HG03520 (cell line): Measurements from ENCODE around the gene MPLKIP.
"Not testable (repeated sequence)": the region's sequence is repeated elsewhere in the genome, so short reads cannot be mapped to it uniquely, and the experiment has no call there.

Source experiments
- ATAC-seq: cut with Tn5 transposase; IDR thresholded peaks from one replicate; pipeline ENCODE4 v1.9.1; 2021; ENCODE audit warnings: mild to moderate bottlenecking, moderate library complexity; ENCODE audit not compliant: unreplicated experiment

MPLKIP gene

DNA sequence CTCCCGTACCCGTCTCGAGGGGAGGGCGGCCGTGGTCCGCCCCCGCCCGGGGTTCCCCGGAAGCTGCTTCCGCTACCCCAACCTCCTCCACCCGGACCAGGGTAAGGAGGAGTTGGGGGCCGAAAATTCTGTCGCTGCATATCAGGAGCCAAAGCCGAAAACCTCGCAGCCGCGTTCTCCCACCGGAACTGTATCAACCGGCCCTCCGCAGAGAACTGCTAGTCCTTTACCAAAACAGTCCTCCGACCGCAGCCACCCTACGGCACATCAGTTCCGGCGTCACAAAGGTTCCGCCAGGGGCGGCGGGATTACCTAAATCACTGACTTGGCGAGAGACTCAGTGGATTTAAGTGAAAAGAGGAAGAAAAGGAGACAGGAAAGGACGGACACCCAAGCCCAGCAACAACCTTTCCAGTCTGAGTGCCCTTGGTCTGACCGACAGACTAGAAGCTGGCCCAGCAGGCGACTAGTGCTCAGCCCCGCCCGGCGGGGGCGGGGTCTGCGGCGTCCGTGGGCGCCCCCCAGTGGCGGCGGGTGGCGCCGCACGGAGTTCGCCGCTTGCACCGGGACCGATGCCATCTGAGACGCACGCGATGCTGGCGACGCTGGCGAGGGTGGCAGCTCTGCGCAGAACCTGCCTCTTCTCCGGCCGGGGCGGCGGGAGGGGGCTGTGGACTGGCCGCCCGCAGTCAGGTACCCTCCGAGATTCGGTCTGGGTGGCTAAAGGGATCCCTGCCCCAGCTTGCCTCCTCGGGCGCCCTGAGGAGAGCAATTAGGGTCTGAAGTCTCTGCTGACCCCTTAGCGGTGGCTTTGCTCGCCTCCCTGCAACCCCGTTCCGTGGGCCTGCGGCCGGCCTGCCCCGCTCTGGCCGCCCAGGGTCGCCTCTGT is at the start of gene MPLKIP, which contains the start of gene SUGCT:
Gene MPLKIP, minus strand, starts transcription at position 195 of the 889 bp plus-strand sequence. Its CDS starts 55 bp downstream, at position 140.
Gene SUGCT, plus strand, starts transcription at position 578 of the 889 bp plus-strand sequence.
- peak; percentile 82 for ATAC-seq

DNA sequence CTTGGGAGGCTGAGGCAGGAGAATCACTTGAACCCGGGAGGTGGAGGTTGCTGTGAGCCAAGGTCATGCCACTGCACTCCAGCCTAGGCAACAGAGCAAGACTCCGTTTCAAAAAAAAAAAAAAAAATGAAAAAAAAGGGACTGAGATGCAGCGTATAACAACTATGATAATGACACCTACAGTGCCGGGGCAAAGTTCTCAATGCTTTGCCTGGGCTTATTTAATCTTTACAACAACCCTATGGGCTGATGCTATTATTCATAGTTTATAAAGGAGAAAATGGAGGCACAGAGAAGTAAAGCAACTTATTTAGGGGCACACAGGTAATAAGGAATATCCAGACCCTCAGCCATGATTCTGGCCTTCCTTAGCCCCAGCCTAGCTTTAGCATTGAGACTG is 48.0 kb upstream of the MPLKIP start:
- no peak for ATAC-seq

DNA sequence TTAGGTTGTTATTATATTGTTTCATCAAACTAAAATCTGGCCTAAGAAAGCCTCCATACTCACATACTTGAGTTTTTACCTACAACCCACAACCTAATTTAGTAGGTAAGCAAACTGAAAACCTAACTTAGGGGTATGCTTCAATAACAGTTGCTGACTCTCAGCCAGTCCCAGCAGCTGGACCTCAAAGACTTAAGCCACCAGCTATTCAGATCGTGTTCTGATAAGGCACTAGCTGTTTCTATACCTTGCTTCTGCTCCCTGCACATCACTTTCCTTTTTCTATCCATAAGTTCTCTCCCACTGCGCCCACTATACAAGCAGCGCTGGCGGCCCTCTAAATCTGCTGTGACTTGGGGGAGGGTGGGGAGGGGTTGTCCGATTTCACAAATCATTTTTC is 42.6 kb upstream of the MPLKIP start:
- ATAC-seq = no peak

DNA sequence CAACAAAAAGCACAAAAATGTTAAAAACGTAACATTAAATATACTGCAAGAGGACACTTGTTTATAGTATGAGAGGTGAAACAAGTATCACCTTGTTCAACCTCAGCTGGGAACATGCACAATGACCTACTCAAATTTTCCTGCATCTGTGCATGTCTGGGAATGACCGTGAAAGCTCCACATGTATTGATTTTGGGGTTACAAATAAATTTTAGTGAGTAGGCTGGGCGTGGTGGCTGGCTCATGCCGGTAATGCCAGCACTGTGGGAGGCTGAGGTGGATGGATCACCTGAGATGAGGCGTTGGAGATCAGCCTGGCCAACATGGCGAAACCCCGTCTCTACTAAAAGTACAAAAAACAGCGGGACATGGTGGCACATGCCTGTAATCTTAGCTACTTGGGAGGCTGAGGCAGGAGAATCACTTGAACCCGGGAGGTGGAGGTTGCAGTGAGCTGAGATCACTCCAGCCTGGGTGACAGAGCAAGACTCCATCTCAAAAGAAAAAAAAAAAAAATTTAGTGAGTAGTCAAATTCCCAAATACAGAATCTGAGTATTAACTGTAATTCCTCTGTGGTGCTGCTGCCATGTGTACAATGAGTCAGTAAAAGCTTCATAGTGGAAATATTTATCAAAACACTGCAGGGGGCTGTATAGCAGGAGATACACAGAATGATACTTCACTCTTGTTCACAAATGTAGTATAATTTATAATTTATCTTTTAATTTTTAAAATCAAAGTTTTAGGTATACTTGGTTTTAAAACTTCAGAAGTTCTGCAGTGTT is 41.5 kb upstream of the MPLKIP start:
- no peak for ATAC-seq

DNA sequence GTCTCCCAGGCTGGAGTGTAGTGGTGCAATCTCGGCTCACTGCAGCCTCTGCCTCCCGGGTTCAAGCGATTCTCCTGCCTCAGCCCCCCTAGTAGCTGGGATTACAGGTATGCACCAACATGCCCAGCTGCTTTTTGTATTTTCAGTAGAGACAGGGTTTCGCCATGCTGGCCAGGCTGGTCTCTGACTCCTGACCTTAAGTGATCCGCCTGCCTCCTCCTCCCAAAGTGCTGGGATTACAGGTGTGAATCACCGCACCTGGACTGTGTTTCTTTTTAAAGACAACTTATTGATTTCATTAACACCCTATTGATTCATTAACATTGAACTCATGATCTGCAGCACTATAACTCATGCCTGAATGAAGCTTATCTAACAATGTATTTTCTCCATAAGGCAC is 40.8 kb upstream of the MPLKIP start:
- not testable (repeated sequence) for ATAC-seq

DNA sequence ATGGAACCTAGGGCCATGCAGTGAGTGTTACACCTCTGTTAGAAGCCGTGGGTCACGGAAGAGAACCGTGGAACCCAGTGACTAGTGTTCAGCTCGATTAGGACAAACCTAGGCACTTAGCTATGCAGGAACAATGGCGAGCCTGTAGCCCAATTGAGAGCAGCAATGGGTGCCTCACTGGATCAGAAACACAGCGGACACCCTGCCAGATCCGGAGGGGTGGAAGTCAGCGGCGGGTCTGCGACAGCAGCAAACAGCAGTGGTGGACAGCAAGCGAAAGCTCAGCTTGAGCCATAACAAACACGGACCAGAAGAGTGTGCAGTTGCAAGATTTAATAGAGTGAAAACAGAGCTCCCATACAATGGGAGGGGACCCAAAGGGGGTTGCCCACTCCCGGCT is 38.7 kb upstream of the MPLKIP start:
- ATAC-seq = not testable (repeated sequence)

DNA sequence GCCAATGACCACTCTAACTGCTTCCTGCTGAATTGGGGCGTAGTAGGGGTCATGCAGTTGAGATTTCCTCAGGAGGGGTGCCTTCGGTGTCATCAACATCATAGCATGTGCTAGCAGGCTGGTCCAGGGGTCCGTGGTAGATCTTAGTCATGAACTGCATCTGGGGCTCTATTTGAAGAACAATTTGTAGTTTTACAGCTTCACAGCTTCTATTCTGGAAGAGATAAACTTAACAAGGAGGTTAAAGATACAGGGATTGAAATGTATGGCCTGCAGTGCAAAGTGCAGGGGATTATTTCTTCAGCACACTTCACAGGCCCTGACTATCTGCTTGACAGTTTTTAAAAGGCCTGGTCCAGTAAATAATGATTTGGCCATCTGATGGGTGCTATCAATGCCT is 33.8 kb upstream of the MPLKIP start:
- not testable (repeated sequence) for ATAC-seq

DNA sequence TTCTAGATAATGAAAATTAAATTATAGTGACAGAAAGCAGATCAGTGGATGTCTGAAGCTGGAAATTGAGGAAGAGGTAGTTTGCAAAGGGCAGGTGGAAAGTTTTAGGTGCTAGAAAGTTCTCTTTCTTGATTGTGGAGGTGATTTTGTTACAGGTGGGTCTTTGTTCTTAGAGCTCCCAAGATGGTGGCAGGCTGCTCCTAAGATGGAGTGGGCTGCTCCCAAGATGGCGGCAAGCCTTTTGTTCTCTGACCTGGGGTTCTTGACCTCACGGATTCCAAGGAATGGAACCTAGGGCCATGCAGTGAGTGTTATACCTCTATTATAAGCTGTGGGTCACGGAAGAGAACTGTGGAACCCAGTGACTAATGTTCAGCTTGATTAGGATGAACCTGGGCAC is 32.9 kb upstream of the MPLKIP start:
- no peak for ATAC-seq

DNA sequence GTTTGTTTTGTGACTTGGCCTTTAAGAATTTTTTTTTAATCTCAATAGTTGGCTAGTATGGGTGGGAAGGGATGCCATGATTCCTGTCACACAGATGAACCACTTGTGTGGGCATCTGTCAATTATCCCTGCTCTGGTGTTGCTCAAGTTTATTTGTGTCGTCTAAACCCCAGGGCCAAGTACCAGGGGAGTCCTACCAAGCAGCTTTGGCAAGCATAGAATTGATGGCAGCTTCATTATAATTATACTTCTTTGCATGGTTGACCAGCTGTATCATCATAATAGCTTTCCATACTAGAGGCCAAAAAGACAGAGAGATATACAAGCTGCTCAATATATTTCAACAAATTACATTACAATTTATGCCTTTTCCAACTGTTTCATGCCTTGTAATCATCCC is 30.8 kb upstream of the MPLKIP start:
- no peak for ATAC-seq

DNA sequence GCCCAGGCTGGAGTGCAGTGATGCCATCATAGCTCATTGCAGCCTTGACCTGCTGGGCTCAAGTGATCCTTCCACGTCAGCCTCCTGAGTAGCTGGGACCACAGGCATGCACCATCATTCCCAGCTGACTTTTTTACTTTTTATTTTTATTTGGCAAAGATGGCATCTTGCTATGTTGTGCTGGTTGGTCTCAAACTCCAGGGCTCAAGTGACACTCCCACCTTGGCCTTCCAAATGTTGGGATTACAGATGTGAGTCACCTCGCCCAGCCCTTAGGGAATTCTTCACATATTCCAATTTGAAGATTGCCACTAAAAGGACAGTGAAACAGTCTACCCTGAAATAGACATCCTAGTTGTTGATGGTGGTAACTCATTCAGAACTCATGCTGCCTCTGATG is 28.1 kb upstream of the MPLKIP start:
- no peak for ATAC-seq

DNA sequence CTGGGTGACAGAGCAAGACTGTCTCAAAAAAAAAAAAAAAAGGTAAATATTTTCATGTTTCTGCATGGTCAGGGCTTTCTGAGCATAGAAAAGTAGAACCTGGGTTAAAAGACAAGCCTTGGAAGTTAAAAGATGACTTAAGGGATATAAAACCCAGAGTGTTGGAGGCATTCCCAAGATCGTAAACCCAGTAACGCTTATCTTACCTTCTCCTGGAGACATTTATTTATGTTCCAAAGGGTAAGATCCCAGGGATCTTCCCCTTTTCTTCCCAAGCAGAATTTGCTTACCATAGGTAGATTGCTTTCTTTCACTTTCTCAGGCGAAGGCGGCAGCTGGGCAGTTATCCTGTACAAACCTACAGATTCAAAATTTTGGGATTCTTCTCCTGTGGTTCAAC is 22.6 kb upstream of the MPLKIP start:
- no peak for ATAC-seq

DNA sequence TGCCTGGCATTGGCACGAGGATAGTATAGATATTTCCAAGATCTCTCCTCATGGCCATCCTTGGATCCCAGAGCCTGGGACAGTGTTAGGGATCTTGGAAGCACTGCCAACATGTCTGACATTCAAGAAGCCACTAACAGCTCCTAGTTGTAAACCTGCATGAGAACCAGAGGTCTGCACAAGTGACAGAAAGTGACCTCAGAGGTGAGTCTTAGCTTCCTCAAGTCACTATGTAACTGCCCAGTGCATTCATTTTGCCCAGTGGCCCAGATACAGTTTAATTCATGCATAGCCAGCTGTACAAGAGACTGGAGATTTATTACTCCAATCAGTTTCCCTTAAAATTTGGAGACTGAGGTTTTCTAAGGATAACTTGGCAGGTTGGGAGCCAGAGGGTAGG is 17.1 kb upstream of the MPLKIP start:
- no peak for ATAC-seq

DNA sequence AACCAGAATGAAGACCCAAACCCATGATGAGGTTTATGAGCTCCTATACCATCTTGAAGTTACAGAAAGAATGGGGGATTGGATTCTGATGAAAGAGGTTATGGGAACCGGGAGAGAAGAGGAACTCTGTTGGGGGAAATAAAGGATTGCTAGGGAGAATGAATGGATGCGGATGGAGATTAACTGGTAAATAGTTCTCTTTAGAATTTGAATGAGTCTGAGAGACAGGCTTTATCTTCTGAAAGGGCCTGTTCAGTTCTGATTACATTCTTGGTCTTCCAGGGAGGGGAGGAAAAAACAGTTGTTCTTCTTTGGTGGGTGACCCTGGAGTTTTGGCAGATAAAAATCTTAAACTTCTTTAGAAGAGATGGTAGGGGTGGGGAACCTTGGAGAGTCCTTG is 14.2 kb upstream of the MPLKIP start:
- no peak for ATAC-seq

DNA sequence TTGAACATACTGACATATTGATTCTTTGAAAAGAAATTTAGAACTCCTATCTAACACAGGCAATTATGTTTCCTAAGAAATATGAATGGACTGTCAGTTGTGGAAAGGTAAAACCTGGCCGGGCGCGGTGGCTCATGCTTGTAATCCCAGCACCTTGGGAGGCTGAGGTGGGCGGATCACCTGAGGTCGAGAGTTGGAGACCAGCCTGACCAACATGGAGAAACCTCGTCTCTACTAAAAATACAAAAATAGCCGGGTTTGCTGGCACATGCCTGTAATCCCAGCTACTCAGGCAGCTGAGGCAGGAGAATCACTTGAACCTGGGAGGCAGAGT is 13.8 kb upstream of the MPLKIP start:
- not testable (repeated sequence) for ATAC-seq

DNA sequence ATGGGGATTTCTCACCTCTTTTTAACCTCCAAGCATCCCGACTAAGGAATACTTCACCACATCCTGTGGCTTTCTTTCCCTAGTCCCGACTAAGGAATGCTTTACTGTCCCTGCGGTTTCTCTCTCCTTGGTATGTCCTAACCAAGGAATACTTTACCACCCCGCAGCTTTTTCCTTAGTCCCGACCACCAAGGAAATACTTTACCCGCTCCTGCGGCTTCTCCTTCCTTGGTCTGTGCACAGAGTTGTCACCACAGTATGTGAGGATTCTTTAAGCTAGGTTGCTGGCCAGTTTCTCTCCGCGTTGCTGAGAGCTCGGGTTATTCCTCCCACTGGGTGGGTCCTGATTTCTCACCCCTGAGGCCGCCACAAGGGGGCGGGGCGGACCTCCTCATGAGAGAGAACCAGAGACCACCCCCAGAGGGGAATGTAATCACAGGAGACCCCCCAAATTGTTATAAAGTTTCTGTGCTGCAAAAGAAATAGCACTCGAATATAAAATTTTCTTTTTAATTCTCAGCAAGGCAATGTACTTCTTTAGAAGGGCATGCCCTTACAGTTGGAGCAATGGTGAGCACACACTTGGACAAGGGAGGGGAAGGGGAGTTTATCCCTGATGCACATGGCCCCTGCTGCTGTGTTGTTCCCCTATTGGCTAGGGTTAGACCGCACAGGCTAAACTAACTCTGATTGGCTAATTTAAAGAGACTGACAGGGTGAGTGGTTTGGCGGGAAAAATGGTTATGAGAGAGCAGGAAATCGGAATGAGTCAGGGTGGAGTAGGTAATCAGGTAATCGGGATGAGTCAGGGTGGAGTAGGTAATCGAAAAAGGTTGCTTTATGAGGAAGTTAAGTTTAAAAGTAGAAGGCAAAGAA is 13.2 kb upstream of the MPLKIP start:
- no peak for ATAC-seq

DNA sequence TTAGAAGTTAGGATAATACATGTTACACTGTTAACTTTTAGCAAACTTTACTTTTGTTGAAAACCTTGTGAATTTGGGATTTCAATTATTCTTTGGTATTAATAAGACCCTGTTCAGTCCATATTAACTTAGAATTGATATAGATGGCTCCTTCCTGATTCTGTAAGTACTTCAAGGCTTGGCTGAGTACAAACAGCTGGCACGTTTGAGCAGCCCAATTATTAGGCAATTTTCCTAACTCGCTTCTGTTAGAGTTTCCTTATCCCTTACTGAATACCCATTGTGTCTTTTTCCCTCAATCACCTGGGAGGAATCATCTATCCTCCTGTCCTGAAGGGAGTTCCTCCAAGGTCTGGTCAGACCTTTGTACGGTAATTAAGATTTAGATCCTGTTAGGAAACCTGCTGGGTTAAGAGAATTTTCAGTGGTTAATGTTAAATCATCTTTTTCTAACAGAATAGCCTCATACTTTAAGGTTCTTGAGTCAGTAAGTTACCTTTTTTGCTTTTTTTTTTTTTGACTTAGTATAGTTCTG is 11.2 kb upstream of the MPLKIP start:
- ATAC-seq = not testable (repeated sequence)

DNA sequence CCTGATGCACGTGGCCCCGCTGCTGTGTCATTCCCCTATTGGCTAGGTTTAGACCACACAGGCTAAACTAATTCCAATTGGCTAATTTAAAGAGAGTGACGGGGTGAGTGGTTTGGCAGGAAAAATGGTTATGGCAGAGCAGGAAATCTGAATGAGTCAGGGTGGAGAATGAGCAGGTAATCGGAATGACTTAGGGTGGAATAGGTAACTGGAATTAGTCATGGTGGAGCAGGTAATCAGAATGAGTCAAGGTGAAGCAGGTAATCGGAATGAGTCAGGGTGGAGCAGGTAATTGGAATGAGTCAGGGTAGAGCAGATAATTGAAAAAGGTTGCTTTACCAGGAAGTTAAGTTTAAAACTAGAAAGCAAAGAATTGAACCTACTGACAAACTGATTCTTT is 7.5 kb upstream of the MPLKIP start:
- ATAC-seq = not testable (repeated sequence)

DNA sequence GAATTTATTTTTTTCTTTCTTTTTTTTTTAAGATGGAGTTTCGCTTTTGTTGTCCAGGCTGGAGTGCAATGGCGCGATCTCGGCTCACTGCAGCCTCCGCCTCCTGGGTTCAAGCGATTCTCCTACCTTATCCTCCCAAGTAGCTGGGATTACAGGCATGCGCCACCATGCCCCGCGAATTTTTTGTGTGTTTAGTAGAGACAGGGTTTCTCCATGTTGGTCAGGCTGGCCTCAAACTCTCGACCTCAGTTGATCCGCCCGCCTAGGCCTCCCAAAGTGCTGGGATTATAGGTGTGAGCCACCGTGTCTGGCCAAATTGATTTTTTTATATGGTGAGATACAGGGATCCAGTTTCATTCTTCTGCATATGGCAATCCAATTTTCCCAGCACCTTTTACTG is 5.5 kb upstream of the MPLKIP start:
- ATAC-seq = not testable (repeated sequence)

DNA sequence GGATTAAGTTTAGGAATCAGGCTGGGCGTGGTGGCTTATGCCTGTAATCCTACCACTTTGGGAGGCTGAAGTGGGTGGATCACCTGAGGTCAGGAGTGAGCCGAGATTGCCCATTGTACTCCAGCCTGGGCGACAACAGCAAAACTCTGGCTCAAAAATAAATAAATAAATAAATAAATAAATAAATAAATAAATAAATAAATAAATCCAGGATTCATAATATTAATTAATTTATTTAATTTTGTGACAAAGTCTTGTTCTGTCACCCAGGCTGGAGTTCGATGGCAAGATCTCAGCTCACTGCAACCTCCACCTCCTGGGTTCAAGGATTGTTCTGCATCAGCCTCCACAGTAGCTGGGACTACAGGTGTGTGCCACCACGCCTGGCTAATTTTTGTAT is 4.6 kb upstream of the MPLKIP start:
- ATAC-seq = no peak

DNA sequence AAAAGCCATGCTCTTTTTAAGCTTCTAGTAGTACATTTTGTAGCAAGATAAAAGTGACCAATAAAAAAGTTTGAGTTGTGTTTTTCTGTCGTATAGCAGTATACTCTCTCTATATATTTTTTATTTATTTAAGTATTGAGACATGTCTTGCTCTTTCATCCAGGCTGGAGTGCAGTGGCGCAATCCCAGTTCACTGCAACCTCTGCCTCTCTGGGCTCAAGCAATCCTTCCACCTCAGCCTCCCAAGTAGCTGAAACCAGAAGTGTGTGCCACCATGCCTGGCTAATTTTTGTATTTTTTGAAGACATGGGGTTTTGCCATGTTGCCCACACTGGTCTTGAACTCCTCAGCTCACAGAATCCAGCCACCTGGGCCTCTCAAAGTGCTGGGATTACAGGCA is 3.1 kb upstream of the MPLKIP start:
- no peak for ATAC-seq

DNA sequence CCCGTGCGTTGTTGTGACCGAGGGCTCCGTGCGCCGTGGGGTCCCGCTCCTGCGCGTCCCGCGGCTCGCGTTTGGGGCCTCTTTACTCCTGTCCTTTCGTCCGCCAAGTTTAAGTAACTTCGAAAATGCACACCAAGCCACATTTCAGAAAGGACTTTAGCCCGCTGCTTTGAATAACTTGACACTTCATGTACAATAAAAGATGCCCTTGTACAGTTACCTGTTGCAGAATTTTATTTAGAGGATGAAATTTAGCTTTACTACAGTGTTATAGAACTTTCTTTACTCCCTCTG is 842 bp upstream of the MPLKIP start:
- ATAC-seq = no peak
